ENCODE measurements around the gene USP8.

DNA sequence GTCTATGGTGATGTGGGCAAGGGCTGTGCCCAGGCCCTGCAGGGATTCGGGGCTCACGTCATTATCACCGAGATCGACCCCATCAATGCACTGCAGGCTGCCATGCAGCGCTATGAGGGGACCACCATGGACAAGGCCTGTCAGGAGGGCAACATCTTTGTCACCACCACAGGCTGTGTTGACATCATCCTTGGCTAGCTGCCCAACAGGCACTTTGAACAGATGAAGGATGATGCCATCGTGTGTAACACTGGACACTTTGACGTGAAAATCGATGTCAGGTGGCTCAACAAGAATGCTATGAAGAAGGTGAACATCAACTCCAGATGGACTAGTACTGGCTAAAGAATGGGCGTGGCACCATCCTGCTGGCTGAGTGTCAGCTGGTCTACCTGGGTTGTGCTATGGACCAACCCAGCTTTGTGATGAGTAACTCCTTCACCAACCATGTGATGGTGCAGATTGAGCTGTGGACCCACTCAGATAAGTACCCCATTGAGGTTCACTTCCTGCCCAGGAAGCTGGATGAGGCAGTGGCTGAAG, 6.1 kb upstream of the USP8 start:
- TF ChIP-seq, protein P1, sequence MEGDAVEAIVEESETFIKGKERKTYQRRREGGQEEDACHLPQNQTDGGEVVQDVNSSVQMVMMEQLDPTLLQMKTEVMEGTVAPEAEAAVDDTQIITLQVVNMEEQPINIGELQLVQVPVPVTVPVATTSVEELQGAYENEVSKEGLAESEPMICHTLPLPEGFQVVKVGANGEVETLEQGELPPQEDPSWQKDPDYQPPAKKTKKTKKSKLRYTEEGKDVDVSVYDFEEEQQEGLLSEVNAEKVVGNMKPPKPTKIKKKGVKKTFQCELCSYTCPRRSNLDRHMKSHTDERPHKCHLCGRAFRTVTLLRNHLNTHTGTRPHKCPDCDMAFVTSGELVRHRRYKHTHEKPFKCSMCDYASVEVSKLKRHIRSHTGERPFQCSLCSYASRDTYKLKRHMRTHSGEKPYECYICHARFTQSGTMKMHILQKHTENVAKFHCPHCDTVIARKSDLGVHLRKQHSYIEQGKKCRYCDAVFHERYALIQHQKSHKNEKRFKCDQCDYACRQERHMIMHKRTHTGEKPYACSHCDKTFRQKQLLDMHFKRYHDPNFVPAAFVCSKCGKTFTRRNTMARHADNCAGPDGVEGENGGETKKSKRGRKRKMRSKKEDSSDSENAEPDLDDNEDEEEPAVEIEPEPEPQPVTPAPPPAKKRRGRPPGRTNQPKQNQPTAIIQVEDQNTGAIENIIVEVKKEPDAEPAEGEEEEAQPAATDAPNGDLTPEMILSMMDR (IDR thresholded peaks at IDR 0.05; ENCODE audit: low read depth, low read length, missing input control) = no peak
- TF ChIP-seq, protein P2, sequence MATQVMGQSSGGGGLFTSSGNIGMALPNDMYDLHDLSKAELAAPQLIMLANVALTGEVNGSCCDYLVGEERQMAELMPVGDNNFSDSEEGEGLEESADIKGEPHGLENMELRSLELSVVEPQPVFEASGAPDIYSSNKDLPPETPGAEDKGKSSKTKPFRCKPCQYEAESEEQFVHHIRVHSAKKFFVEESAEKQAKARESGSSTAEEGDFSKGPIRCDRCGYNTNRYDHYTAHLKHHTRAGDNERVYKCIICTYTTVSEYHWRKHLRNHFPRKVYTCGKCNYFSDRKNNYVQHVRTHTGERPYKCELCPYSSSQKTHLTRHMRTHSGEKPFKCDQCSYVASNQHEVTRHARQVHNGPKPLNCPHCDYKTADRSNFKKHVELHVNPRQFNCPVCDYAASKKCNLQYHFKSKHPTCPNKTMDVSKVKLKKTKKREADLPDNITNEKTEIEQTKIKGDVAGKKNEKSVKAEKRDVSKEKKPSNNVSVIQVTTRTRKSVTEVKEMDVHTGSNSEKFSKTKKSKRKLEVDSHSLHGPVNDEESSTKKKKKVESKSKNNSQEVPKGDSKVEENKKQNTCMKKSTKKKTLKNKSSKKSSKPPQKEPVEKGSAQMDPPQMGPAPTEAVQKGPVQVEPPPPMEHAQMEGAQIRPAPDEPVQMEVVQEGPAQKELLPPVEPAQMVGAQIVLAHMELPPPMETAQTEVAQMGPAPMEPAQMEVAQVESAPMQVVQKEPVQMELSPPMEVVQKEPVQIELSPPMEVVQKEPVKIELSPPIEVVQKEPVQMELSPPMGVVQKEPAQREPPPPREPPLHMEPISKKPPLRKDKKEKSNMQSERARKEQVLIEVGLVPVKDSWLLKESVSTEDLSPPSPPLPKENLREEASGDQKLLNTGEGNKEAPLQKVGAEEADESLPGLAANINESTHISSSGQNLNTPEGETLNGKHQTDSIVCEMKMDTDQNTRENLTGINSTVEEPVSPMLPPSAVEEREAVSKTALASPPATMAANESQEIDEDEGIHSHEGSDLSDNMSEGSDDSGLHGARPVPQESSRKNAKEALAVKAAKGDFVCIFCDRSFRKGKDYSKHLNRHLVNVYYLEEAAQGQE (IDR thresholded peaks at IDR 0.05) = no peak
- TF ChIP-seq RAD21 (IDR thresholded peaks at IDR 0.05) = no peak
- TF ChIP-seq FOXA1 (IDR thresholded peaks at IDR 0.05) = no peak
- TF ChIP-seq, protein P3, sequence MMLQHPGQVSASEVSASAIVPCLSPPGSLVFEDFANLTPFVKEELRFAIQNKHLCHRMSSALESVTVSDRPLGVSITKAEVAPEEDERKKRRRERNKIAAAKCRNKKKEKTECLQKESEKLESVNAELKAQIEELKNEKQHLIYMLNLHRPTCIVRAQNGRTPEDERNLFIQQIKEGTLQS (IDR thresholded peaks at IDR 0.05) = no peak
